NCI-H446 treated with DMSO at 0.1 percent for 48 hours (cell line): ENCODE results near the gene ATXN7L2.

Source experiments
- DNase-seq: peaks from one replicate; lab custom pipeline; 2025; lab: John Stamatoyannopoulos, UW

Gene ATXN7L2

GRCh38 chr1:109497449-109498160 is 13.9 kb downstream of the ATXN7L2 start:
- no peak for DNase-seq

- DNase-seq: peak; percentile 39
Measured at GRCh38 chr1:109498161-109498801, 14.6 kb downstream of the ATXN7L2 start.

GRCh38 chr1:109499081-109499480 is 15.4 kb downstream of the ATXN7L2 start:
- no peak for DNase-seq

GRCh38 chr1:109499661-109500536 is 16.2 kb downstream of the ATXN7L2 start:
- no peak for DNase-seq

GRCh38 chr1:109500941-109501381 is 17.3 kb downstream of the ATXN7L2 start:
- DNase-seq: no peak

- no peak for DNase-seq
Measured at GRCh38 chr1:109501644-109502363, 18.1 kb downstream of the ATXN7L2 start.

- DNase-seq: no peak
Measured at GRCh38 chr1:109502364-109502851, 18.7 kb downstream of the ATXN7L2 start.

- DNase-seq: no peak
Measured at GRCh38 chr1:109503935-109504334, 20.2 kb downstream of the ATXN7L2 start.

- no peak for DNase-seq
Measured at GRCh38 chr1:109504974-109505373, 21.3 kb downstream of the ATXN7L2 start.

GRCh38 chr1:109508001-109508872 is 24.5 kb downstream of the ATXN7L2 start:
- DNase-seq: no peak

GRCh38 chr1:109508873-109509175 is 25.1 kb downstream of the ATXN7L2 start:
- no peak for DNase-seq

- no peak for DNase-seq
Measured at GRCh38 chr1:109509176-109510134, 25.8 kb downstream of the ATXN7L2 start, which contains the start of gene AMIGO1. Gene AMIGO1 (minus strand): TSS chr1:109509727. CDS start chr1:109508912, 815 bp downstream.

GRCh38 chr1:109513110-109513710 is 29.5 kb downstream of the ATXN7L2 start:
- no peak for DNase-seq

GRCh38 chr1:109514846-109515245 is 31.1 kb downstream of the ATXN7L2 start:
- no peak for DNase-seq

- DNase-seq: no peak
Measured at GRCh38 chr1:109516872-109517271, 33.2 kb downstream of the ATXN7L2 start.

- DNase-seq: no peak
Measured at GRCh38 chr1:109517337-109517736, 33.6 kb downstream of the ATXN7L2 start.

GRCh38 chr1:109521002-109521951 is 37.6 kb downstream of the ATXN7L2 start:
- no peak for DNase-seq

GRCh38 chr1:109522026-109522425 is 38.3 kb downstream of the ATXN7L2 start:
- DNase-seq: no peak
